ENCODE results near the gene ANO6.

DNA sequence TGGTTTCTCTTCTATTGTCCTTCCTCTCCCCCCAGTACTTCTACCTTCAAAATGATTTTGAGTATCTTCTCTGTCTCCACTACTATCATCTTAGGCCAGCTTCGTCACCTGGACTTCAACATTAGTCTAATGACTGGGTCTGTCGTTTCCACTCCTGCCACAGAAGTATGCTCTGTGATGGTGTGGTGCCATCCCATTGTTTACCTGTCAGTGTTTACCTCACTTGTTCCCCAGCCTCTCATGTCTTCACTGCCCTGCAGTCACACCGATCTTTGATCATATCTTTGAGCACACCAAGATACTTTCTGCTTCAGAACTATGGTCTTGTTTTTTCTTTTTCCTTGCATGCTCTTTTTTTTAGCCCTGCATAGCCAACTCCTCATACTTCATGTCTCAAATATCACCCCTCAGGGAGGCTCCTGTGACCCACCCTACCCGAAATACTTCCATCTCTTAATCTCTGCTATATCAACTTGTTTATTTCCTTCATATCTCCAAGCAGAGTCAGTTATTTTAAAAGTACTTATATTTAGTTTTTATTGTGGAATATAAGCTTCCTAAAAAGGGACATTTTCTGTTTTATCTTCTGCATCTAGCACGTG lies 60.4 kb downstream of the ANO6 start:
- no peak for TF ChIP-seq CTCF (IDR thresholded peaks at IDR 0.05; ENCODE audit: low read length)
- TF ChIP-seq EZH2phosphoT487 (IDR thresholded peaks at IDR 0.05; ENCODE audit: low read length), result no peak
